Right lobe of liver (tissue), 4 donors: Measurements from ENCODE around the gene NCSTN.

ENCODE experiments used
- POLR2A ChIP-seq: fragments of 450-650 bp; IDR thresholded peaks from one replicate; pipeline ENCODE4 v1.6.1; 2017; ENCODE audit warnings: antibody characterized with exemption, mild to moderate bottlenecking
- TF ChIP-seq, protein P1 (sequence below), 4 donors: fragments of 200-600 bp in 3 of 4; fragments of 450-650 bp in 1 of 4; IDR thresholded peaks; one replicate each; pipeline versions ENCODE4 v1.5.1 to v1.8.0; 2016 to 2022; ENCODE audit warnings: antibody characterized with exemption in 4 of 4, mild to moderate bottlenecking in 2 of 4
- donor health status: DM: no; HTN: no; CAD: no.
- donor health status: DM: no; HTN: no; CAD: no.
- donor health status: DM: no; HTN: yes; CAD: no.

DNA sequence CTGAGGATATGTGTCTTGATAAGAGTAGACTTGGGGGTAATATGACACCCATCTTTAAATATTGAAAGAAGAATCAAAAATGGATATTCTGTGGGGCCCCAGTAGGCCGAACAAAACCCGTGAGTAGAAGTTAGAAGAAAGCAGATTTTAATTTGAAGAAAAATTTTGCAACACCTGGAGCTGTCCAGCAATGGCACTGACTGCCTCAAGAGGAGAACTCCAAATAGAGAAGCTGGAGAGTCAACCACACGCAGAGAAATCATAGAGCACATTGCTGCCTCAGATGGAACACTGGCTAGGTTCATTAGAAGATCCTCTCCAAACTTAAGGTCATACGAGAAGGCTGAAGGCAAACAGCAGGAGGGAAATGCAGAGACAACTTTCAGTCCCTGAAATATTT is 30.5 kb downstream of the NCSTN start:
- TF ChIP-seq, protein P1, sequence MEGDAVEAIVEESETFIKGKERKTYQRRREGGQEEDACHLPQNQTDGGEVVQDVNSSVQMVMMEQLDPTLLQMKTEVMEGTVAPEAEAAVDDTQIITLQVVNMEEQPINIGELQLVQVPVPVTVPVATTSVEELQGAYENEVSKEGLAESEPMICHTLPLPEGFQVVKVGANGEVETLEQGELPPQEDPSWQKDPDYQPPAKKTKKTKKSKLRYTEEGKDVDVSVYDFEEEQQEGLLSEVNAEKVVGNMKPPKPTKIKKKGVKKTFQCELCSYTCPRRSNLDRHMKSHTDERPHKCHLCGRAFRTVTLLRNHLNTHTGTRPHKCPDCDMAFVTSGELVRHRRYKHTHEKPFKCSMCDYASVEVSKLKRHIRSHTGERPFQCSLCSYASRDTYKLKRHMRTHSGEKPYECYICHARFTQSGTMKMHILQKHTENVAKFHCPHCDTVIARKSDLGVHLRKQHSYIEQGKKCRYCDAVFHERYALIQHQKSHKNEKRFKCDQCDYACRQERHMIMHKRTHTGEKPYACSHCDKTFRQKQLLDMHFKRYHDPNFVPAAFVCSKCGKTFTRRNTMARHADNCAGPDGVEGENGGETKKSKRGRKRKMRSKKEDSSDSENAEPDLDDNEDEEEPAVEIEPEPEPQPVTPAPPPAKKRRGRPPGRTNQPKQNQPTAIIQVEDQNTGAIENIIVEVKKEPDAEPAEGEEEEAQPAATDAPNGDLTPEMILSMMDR (IDR thresholded peaks at IDR 0.05), result no peak
- no peak for TF ChIP-seq POLR2A
